NCI-H2196 treated with DMSO at 0.1 percent for 48 hours (cell line): ENCODE data around the gene HTR1B.

Experiments used
- DNase-seq: peaks from one replicate; lab custom pipeline; 2025; ENCODE audit not compliant: unreplicated experiment; lab: John Stamatoyannopoulos, UW

Gene HTR1B

DNA sequence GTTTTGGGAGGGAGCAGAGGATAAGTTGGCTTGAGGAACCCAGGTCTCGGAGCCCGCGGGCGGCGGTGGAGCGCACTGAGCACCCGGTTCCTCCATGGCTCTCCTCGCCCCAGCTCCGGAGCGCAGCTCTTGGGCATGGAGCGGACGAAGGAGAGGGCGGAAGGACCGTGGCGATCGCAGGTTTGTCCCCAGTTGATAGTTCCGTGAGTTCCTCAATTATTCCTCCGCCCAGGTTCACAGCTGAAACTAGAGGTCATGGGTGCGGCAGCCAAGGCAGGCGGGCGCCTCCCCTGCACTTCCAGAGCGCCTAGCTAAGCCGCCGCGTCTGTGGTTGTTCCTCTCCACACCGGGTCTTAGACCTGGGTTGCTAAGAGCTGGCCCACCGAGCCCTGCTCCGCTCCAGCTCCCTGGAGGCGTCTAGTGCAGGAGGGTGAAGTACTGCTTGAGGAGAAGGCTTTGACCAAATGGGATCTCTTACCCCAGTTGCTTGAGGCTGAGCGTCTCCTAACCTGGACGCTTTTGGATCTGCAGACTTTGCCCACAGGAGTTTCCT lies at the start of gene HTR1B:
TSS of gene HTR1B (minus strand) at position 184 of the 553 bp plus-strand sequence. CDS start at position 96, 88 bp downstream.
- DNase-seq = no peak

GRCh38 chr6:77512554-77512953 lies 49.3 kb upstream of the HTR1B start:
- DNase-seq = no peak

DNA sequence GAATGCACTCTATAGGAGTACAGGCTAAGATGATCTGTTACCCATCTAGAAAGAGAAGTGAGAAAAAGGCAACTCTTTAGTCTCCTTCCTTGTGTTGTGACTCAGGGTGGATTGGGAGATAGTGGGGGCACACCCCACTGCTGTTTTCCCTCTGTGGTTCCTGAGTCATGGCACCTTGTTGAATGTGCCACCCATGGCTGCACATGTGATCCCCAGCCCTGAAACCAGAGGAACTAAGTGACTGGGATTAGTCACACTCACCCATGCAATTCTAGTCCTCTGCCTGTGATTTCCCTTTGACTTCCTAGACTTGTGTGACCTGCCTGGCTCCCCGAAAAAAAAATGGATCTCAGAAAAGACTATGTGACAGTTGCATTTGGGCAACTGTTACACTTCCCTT lies 48.6 kb upstream of the HTR1B start:
- DNase-seq = no peak

DNA sequence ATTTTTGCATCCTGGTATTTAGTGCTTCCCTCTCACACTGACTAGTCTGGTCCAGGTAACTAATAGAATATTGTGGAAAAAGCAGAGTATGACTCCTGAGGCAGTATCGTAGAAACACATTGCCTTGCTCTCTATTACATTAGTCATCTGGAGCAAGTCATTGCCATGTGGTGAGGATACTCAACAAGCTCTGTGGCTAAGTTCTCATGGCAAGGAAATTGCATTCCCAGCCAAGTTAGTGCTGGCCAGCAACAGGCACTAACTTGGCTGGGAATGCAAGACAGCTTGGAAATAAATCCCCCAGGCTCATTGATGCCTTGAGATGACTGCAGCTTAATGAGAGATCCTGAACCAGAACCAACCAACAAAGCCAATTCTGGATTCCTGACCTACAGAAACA lies 39.7 kb upstream of the HTR1B start:
- DNase-seq = no peak

- no peak for DNase-seq
Observed at GRCh38 chr6:77492530-77492929, 29.2 kb upstream of the HTR1B start.

GRCh38 chr6:77487808-77488425 lies 24.6 kb upstream of the HTR1B start:
- no peak for DNase-seq

DNA sequence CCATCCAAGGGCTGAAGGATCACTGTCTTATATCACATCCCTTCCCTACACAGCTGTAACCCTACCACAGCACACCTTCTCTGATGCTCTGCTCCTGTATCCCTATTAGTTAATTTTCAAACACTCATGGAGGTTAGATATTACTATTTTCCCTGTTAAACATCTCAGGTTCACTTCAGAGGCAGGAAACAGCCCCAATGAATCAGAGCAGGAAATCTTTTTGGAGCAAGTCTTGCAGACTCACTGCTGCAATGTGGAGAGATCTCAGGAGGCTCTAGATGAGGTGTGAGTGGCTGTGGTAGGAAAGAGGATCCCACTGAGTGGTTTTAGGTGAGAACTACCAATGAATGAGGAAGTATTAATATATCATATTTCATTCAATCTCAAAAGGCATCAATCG lies 19.7 kb upstream of the HTR1B start:
- no peak for DNase-seq

- no peak for DNase-seq
Observed at GRCh38 chr6:77474973-77475372, 11.7 kb upstream of the HTR1B start.

- DNase-seq = no peak
Observed at GRCh38 chr6:77474286-77474956, 11.1 kb upstream of the HTR1B start.

DNA sequence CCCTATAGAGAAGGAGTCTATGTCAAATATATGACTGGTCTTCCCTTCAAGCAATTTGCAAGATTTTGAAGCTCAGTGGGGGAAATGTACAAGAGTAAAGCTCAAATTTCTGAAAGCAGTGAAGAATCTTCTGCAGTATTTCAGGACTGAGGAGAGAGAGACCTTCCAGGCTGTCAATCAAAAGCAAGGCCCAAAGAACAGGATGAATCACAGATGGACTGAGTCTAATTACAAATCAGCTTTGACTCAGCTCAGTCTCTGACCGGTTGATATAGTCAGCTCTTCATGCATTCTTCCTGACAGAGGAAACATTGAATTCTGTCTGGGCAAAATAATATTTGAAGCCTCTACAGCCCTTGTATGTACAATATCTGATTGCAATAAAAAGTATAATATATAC lies 7.7 kb upstream of the HTR1B start:
- no peak for DNase-seq

- DNase-seq = no peak
Observed at GRCh38 chr6:77468939-77469338, 5.6 kb upstream of the HTR1B start.

DNA sequence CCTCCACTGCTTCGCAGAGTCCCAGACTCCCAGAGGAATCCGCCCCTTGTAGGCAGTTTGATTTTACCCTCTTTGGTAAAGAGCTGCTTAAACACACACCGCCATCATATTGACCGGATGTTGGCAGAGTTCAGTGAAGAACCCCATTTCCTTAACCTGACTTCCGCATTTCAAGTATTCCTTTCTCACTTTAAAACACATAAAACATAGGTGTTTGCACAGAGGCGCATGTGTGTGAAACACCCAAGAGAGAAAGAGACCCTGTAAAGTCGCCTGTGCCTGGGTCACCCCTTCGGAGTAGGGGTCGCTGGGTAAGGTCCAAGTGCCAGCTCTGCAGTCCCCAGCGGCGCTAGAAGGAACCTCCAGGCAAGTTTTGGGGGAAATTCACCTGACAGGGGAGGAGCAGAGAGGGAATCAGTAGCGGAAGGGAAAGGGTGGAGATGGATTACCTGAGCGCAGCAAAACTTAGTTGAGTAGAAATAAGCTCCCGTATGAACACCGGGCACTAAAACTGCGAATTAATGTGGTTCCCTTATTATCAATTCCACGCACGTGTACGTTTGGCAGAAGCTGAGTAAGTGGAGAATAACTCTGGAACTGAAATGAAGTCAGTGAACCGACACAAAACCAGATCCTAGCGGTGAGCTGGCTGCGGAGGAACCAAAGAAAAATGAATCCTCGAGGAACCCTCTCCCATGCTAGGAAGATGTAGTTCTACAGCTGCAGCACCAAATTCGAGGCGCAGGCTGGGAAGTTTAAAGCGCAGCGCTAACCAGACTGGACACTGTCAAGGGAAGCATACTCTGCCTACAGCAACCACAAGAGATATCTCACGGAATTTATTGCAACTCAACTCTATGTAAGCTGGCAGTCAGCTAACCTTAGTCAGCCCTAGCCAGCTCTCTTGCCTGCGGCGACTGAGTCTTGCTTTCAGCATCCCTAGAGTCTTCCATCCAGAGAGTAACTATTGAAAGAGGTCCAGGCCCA lies 3.5 kb upstream of the HTR1B start:
- no peak for DNase-seq

DNA sequence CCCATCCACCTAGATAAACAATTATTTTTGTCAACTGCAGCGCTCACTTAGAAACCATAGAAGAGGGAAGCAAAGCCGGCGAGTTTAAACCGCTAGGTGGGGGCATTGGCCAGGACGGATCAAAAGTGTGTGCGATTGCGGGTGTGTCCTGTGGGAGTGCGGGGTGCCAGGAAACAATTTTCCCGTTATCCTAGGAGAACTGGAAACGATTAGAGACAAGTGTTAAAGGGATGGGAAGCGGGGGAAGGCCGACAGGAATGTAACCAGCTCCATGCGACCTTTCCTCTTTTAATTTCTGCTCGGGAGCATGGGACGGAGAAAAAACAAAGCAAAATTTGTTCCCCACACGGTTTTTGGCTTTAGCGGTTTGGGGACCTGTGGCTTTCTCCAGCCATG lies 2.8 kb upstream of the HTR1B start:
- DNase-seq = no peak

GRCh38 chr6:77464495-77464867 lies 1.2 kb upstream of the HTR1B start:
- DNase-seq = no peak

DNA sequence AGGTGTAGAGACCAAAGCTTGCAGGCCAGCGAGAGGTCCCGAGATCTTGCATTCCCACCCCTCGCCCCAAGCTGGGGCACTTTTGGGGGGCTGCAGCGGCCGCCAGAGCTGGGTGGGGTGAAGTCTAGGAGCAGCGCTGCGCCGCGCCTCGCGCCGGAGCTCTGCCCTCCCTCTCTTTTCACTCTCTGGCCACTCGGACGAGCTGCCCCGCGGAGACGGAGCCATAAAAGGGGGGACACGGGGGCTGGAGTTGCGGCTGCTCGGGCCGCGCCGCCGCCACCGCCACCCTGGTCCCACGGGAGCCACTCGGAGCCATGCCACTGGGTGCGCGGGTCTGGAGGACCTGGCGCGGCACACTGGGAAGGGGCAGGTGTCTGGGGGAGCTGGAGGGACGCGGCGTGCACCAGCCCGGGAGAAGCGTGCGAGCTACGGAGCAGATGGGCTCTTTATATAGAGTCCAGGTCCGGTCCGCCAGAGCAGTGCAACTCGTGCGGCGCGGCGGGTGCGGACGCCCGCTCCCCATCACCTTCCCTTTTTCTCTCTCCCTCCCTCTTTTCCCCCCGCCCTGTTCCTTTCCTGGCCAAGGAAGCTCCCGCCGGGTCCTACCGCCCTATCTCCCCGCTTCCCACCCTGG lies 687 bp upstream of the HTR1B start:
- no peak for DNase-seq

- DNase-seq = no peak
Observed at GRCh38 chr6:77462359-77463307, 658 bp downstream of the HTR1B start.

DNA sequence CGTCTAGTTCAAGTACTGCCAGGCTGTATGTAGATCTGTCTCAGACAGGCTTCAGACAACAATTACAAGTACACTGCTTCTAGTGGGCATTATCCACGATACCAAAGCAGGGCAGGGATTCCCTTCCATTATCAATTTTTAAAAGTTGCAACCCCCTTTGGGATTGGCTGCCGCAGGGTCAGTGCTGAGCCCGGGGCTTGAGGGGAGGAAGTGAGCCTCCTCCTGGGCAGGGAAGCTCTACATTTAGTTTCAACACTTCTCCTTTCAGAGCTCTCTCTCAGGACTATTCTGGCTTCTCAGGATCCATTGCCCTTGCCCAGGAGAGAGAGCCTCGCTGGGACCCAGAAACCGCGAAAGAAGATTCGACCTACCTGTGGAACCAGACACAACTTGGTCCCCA lies 1.5 kb downstream of the HTR1B start:
- DNase-seq = no peak

DNA sequence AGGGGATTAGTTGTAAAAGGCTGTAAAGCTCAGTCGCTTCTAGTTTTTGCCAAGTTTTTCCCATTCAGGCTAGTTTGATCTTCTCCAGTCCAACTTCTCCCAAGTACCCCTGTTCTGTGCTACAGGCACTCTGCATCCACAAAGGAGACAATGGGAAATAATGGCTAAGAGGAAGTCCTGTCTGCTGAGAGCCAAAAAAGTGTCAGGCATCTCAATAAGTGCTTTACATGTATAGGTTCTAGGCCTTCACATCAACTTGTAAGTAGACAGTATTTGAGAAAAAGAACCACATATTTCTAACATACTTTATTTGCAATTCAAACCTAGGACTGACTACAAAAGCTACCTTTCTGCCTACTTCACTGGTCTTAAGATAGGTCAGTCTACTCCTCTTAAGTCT lies 4.9 kb downstream of the HTR1B start:
- DNase-seq = no peak

DNA sequence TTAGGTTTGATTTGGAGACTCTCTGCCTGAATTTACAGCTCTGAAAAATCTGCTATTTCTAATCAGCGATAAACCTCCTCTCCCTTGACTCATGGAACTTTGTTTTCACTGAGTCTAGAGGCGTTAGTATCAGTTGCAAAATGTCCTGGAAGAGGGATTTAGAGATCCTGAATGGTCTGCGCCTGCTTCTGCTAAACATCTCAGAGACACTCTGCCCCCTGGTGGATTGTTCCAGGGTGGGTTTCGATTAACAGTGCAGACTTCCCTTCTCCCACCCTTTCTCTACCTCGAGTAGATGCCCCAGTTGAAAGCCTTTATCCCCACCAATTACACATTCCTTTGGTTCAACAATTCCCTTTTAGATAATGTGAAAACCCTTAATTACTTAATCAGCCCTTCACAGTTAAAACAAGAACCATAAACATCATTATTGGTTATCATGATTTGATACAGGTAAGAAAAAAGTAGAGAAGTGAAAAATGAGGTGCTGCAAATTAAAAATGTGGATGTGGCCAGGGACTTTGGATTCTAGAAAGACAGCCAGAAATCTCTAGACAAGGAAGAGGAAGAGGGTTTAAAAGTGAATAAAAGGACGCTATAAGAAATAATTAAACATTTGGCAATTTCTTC lies 5.5 kb downstream of the HTR1B start:
- DNase-seq = no peak
